ENCODE data around the gene FMN1.

- no peak for TF ChIP-seq CTCF (IDR thresholded peaks at IDR 0.05 in 2 of 3, conservative IDR thresholded peaks at IDR 0.05 in 1 of 3; ENCODE audit: control insufficient read depth in 2 of 3, extremely low read depth in 1 of 3, insufficient read depth in 1 of 3, low read depth in 3 of 3, low read length in 3 of 3)
- no peak for TF ChIP-seq ZBTB11 (CRISPR knock-in tag; IDR thresholded peaks at IDR 0.05)
- TF ChIP-seq CEBPB (IDR thresholded peaks at IDR 0.05; ENCODE audit: borderline replicate concordance in 1 of 2, low read depth in 2 of 2, low read length in 2 of 2), result no peak
- TF ChIP-seq MAX (IDR thresholded peaks at IDR 0.05; ENCODE audit: low read depth, low read length), result no peak
- no peak for TF ChIP-seq TCF7 (IDR thresholded peaks at IDR 0.05; ENCODE audit: borderline replicate concordance)
- no peak for TF ChIP-seq JUNB (IDR thresholded peaks at IDR 0.05)
- TF ChIP-seq MXI1 (IDR thresholded peaks at IDR 0.05; ENCODE audit: low read depth, low read length), result no peak
These were observed 147.4 kb downstream of the FMN1 start for GRCh38 chr15:33047077-33047476.

Data from GM12878 (cell line).